Brain microvascular endothelial cell (primary cell): ENCODE results near the gene SYNE3.

Source experiments
- DNase-seq: peaks from one replicate; pipeline ENCODE4 v3.0.0-alpha.2; 2020
- H3K27ac ChIP-seq: fragments of 250-450 bp; sonication (Bioruptor Pico); 2 replicates; pipeline ENCODE4 v1.5.1; 2020; ENCODE audit warnings: mild to moderate bottlenecking, moderate library complexity
- H3K27me3 ChIP-seq: fragments of 250-450 bp; sonication (Bioruptor Pico); replicated peaks from 2 replicates; pipeline ENCODE4 v1.5.1; 2020; ENCODE audit warnings: mild to moderate bottlenecking
- H3K36me3 ChIP-seq: fragments of 250-450 bp; sonication (Bioruptor Pico); replicated peaks from 2 replicates; pipeline ENCODE4 v1.5.1; 2020; ENCODE audit warnings: mild to moderate bottlenecking
- H3K4me3 ChIP-seq: 2 replicates; pipeline ENCODE4 v1.5.1; 2011; ENCODE audit warnings: low read depth, mild to moderate bottlenecking, control low read depth, low read length, moderate library complexity
- in situ Hi-C: cut with HindIII; loops from 2 replicates; pipeline ENCODE4 v1.10.0; 2017; ENCODE audit warnings: low sequenced_read_pairs, low pct_ligation_motif_present
- TF ChIP-seq, protein P1 (sequence below): IDR thresholded peaks from 2 replicates; pipeline ENCODE4 v1.5.1; 2011; ENCODE audit warnings: low read depth, mild to moderate bottlenecking, moderate library complexity, low read length, control low read depth, inconsistent platforms; ENCODE audit errors: missing control alignments

SYNE3 gene

DNA sequence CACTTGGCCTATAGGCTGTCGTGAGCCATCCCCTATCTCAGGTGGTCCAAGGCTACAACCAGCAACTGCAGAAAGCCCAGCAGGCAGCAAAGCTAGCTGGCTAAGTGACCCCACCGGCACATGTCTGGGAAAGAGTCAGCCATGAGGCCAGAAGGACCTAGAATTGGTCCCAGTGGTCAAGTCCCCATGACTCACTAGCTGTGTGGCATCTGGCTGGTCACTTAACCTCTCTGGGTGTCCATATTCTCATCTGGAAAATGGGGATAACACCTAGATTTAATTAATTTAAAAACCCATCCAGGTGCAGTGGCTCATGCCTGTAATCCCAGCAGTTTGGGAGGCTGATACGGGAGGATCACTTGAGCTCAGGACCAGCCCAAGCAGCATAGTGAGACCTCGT, 37.6 kb downstream of the SYNE3 start:
- Histone ChIP-seq H3K27ac (no peak overlapping the region), H3K36me3 (no peaks in the 10 kb centered on the region), H3K4me3 (no peak overlapping the region), H3K27me3 (no peaks in the 10 kb centered on the region)
- no peak for DNase-seq
- in situ Hi-C loops, result no loop called here
- TF ChIP-seq, protein P1, sequence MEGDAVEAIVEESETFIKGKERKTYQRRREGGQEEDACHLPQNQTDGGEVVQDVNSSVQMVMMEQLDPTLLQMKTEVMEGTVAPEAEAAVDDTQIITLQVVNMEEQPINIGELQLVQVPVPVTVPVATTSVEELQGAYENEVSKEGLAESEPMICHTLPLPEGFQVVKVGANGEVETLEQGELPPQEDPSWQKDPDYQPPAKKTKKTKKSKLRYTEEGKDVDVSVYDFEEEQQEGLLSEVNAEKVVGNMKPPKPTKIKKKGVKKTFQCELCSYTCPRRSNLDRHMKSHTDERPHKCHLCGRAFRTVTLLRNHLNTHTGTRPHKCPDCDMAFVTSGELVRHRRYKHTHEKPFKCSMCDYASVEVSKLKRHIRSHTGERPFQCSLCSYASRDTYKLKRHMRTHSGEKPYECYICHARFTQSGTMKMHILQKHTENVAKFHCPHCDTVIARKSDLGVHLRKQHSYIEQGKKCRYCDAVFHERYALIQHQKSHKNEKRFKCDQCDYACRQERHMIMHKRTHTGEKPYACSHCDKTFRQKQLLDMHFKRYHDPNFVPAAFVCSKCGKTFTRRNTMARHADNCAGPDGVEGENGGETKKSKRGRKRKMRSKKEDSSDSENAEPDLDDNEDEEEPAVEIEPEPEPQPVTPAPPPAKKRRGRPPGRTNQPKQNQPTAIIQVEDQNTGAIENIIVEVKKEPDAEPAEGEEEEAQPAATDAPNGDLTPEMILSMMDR, result no peak

DNA sequence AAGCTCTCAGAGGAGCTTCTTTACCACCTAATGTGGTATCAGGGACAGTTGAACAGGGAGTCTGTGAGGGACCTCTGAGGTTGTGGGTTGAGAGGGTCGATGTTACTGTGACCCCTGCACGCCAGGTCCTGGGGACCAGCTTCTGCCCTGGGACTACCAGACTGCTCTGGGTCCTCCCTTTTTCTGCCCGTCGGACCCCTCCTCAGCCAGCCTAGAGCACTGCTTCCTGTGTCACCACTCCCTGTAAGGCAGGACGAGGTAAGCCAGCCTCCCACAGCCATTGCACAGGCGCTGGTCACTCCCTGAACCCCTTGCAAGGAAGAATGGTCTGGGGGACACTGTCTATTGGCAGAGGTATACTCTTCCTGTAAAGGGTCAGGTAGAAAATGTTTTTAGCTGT, 38.1 kb downstream of the SYNE3 start:
- no peak overlapping the region for H3K27ac ChIP-seq
- H3K27me3 ChIP-seq, result no peaks in the 10 kb centered on the region
- TF ChIP-seq, protein P1, result no peak
- no peaks in the 10 kb centered on the region for H3K36me3 ChIP-seq
- no peak for DNase-seq
- in situ Hi-C loops, result no loop called here
- H3K4me3 ChIP-seq, result no peak overlapping the region

DNA sequence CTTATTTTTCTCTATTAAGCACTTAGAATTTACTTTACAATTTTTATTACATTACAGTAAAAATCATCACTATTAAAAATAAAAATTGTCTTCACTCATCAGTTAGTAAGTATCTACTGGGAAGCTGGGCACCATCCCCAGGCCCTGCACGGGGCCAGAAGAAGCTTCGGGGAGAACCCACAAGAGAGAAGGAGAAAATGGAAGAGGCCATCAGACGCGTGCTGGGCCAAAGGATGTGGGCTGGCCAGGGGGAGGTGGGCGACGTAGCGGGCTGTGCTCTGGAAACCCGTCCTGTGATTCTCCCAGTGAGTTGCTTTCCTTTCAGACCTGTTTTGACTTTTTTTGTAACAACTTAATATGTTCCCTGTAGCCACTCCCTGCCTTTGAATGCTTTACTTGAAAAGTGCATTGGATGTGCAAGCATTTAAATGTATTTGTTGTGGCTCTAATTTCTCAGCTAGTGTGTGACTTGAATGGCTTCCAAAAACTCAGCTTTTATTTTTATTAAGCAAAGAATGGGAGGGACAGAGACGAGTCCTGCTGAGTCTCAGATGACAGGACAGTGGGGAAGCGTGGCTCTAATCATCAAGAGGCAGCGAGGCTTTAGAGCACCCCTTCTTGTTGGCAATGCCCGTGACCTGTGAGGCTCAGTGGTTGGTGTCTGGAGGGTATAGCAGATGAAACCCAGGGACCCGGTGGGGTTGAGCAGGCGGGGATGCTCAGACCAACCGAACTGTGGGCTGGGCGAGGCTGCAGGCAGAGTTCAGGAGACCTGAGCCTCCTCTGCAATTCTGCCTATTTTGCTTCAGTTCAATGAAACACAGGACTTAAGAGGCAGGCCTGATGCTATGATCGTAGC, 38.8 kb downstream of the SYNE3 start:
- TF ChIP-seq, protein P1, result no peak
- Histone ChIP-seq H3K27ac (no peak overlapping the region), H3K27me3 (no peaks in the 10 kb centered on the region), H3K36me3 (no peaks in the 10 kb centered on the region), H3K4me3 (no peak overlapping the region)
- in situ Hi-C loops, result no loop called here
- no peak for DNase-seq

DNA sequence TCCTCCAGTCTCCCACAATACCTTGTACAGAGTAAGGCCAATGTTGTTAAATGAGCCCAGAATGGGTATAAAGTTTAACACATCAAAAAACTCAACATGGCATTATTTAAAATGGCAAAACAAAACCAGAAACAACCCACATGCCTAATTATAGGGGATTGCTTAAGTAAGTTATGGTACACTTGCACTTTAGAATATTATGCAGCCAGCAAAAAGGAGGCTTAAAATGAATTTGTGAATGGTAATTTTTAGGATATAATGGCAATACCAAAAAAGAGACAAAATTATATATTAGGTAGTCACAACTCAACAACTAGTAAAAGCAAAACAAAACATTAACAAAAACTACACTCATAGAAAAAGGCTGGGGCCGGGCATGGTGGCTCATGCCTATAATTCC, 39.7 kb downstream of the SYNE3 start:
- in situ Hi-C loops, result no loop called here
- H3K4me3 ChIP-seq, result no peak overlapping the region

DNA sequence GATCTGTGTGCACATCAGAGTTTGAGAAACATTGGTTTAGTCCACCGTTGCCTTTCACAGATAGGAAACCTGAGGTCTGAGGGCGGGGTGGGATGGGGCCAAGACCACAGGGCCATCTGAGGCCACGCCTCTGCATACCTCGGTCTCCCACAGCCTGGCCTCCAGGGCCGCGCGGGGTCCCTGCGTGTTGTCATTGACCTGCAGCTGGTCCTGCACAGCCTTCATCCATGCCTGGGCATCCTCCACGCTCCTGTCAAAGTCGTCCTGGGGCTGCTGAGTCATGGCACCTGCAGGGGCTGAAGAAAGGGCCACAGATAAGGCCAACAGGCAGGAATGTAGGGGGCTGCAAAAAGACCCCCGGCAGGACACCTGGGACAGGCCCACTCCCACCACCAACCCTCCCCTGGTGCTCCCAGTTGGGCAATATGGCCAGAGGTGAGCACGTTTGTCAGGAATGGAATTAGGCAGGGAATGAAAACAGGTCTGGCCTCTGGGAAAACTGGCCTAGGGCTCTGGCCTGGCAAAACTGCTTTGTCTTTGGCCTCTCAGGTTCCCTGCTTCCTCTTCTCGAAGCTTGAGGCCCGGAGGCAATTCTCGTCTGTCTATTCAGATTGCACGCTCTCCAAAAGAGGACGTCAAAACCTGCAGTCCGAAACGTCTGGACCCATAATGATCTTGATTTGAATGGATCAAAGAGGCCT, 40.8 kb downstream of the SYNE3 start:
- in situ Hi-C loops, result no loop called here
- Histone ChIP-seq H3K27ac (no peak overlapping the region), H3K36me3 (no peaks in the 10 kb centered on the region), H3K27me3 (no peaks in the 10 kb centered on the region), H3K4me3 (no peak overlapping the region)
- DNase-seq, result no peak
- TF ChIP-seq, protein P1, result no peak

More for the DNA sequence above, 39.7 kb downstream of the SYNE3 start:
- H3K27ac ChIP-seq, result no peak overlapping the region
- no peaks in the 10 kb centered on the region for H3K36me3 ChIP-seq
- H3K27me3 ChIP-seq, result no peaks in the 10 kb centered on the region
- TF ChIP-seq, protein P1, result no peak
- no peak for DNase-seq
